ENCODE measurements around the gene ANTKMT.
"Not testable (repeated sequence)": the region's sequence is repeated elsewhere in the genome, so short reads cannot be mapped to it uniquely, and the experiment has no call there.

The ANTKMT gene

DNA sequence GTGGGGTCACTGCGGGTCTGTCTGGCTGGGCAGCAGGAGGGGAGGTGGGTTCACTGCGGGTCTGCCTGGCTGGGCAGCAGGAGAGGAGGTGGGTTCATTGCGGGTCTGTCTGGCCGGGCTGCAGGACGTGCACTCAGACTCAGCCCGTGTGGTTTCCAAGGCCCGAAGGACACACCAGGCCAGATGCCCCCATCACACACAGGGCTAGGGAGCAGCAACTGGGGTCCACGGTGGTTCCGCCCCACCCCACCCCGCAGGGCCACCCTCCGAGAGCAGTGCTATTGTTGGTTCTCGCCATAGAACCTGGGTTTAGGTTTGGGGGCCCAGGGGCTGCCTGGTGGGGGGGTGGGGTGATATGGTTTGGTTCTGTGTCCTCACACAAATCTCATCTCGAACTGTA is 25.7 kb downstream of the ANTKMT start:
- no peak for DNase-seq

DNA sequence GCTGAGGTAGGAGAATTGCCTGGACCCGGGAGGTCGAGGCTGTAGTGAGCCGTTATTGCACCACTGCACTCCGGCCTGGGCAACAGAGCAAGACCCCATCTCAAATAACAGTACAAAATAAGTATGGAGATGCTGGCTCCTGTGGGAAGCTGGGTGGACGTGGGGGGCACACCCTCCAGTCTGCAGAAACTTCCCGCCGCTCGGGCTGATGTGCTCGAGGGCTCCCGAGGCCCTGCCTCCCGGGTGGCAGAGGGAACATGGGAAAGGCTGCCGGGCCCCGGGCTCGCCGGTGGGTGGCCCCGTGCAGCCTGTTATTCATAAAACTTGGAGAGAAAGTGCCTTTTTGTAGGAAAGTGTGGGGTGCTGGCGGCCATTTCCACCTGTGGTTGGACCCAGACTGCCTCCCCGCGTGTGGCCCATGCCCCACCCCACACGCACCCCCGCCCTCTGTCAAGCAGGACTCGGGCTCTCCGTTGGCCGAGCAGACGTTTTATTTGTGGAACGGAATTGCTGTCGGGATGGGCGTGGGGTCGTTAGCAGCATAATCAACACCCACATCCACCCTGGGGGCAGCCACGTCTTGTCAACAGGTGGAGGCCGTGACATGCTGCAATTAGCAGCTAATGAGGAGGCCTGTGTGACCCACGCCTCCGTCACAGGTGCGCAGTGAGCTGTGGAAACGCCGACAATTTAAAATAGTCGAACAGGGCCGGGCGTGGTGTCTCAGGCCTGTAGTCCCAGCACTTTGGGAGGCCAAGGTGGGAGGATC is 27.2 kb downstream of the ANTKMT start:
- DNase-seq = no peak

DNA sequence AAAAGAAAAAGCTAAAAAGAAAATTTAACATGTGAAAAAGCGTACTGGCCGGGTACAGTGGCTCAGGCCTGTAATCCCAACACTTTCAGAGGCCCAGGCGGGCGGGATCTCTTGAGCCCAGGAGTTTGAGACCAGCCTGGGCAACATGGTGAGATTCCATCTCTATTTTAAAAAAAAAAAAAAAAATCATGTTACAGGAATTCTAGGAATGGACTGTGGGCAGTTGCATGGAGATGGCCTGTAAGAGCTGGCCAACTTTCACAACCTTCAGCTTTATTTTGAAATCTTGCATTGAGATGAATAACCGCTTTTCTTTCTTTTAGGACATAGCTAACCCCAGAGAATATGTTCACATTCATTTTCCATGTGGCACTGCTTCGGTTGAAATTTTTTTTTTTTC is 28.1 kb downstream of the ANTKMT start:
- no peak for DNase-seq

DNA sequence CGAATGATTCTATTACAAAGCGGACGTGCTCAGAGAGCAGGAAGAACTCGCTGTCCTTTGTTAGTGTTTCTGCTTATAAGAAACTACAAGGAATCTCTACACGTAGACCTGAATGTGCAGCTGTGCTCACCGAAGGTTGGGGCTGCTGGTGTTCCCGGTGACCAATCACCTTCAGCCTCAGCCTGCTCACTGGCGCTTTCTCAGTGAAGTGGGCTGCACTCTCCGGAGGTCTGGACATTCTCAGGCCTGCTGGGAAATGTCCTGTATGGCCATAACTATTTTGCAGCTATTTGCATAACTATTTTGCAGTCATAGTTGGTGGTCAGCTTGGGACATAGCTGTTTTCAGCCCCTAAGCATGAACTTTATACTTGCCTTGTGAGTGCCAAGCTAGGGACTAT is 29.5 kb downstream of the ANTKMT start:
- DNase-seq = no peak

DNA sequence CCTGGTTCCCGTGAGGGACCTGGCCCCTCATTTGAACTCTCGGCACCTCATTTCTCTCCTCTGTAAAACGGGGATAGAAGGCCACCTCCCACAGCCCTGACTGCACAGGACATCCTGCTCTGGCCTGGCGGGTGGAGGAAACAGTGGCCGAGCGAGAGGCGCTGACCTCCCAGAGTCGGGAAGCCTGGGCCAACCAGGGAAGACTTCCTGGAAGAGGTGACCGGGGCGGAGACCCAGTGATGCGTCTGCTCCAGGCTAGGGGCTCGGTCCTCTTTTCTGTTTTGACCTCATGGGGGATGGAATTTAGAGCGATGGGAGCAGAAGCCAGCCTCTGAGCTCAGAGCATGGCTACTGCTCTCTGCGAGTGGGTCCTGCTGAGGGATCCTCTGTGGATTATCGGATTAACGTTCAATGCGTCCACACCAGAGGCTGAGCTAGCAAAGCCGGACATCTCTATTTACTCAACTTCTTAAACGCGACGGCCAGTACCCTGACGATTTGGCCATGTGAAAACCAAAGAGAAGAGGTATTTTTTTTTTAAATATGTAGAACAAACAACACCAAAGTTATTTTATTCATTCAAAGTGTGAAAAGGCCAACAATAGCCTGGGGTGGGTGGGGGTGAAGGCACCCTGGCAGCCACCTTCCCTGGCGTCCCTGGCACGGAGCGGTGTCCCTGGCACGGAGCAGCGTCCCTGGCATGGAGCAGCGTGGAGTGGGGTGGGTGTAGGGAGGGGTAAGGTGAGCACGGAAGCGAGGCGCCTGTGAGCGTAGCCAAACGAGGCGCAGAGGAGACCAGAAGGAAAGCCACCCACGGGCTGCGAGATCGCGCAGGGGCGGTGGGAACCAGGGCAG is 30.4 kb downstream of the ANTKMT start:
- no peak for DNase-seq

DNA sequence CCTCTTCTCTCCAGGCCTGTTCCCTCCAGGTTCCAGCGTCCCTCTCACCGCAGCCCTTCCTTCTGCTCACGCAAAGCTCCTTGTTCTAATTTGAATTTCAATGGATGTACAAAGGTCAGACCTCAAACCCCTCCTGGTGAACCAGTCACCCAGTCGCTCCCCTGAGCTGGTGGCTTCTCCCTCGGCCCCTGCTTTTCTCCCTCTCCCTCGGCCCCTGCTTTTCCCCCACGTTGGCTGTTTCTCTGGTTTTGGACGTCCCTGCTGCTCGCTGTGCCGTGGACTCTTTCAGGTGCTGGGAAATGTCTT is 31.0 kb downstream of the ANTKMT start:
- DNase-seq = no peak

DNA sequence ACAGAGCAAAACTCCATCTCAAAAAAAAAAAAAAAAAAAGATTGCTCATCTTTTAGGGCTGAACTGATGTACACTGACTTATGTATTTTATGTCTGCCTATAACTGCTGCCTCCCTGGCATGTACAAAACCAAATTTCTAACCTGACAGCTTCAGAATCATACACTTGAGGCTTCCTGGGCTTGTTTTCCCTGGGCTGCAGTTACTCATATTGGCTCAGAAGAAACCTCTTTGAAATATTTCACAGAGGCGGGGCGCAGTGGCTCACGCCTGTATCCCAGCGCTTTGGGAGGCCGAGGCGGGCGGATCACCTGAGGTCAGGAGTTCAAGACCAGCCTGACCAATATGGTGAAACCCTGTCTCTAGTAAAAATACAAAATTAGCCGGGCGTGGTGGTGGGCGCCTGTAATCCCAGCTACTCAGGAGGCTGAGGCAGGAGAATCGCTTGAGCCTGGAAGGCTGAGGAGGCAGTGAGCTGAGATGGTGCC is 33.2 kb downstream of the ANTKMT start:
- not testable (repeated sequence) for DNase-seq

DNA sequence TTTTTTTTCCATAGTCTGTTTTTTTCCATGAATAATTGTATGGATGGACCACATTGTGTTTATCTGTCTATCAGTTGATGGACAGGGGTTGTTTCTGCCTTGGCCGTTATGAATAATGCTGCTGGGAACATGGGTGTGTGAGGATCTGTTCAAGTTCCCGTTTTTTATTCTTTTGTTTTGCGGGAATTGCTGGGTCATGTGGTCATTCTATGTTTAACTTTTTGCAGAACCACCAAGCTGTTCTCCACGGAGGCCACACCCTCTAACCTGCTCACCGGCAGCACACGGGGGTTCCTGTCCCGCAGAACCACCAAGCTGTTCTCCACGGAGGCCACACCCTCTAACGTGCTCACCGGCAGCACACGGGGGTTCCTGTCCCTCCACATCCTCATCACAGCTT is 33.7 kb downstream of the ANTKMT start:
- DNase-seq = no peak

DNA sequence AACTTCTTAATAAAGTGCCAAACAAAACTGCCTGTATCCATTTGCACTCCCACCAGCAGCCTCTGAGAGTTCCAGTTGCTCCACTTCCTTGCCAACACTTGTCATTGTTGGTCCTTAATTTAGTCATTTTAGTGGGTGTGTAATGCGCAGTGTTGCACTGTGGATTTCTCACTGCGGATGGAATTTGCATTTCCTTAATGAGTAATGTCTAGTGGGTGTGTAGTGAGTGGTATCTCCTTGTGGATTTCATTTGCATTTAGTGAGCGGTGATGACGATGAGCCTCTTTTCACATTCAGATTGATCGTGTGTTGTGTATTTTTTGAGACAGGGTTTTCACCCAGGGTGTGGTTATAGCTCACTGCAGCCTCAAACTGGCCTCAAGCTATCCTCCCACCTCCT is 35.5 kb downstream of the ANTKMT start:
- no peak for DNase-seq

DNA sequence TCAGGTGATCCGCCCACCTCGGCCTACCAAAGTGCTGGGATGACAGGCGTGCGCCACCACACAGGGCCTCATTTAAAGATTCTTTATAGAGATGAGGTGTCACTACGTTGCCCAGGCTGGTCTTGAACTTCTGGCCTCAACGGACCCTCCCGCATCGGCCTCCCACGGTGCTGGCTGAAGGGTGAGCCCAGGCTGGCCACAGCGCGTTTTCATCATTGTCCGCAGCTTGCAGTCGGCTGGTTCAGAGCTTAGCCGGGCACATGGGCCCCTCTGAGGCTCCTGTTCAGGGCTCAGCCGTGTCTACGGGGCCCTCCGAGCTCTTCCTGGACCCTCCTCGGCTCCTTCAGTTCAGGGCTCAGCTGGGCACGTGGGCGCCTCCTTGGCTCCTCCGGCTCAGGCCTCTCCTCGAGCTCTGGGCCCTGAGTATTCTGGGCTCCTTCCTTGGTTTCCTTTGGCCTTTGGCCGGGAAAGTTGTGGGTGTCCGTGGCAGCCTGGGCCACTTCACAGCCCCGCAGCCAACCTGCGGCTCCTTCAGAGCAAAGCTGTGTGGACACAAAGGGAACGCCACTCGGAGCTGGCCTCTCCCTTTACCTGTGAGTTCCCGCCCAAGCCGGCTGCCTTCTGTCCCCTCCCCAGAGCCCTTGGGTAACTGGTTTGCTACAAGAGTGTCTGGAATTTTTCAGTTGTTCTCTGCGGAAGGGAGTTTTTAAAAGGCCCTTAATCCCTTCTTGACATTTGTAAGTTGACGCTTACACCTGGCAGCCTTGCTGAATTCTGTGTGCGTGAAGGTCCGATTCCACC is 38.4 kb downstream of the ANTKMT start:
- DNase-seq = no peak

DNA sequence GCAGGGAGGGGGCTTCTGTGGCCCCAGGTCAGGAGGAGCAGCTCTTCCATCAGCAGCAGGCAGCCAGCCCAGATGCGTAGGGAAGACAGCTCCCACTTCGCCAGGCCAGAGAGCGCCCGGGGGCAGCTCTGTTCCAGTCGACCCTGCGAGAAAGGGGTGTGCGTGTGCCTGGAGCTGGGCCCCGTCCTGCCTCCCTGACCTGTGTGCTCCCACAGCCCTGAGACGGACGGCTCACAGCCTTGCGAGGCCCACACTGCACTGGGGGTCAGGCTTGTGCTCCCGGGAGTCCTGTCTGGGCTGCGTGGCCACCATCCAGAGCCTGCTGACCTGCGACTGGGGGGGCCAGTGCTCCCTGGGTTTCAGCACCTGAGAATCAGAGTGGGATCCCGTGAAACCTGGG is 39.1 kb downstream of the ANTKMT start:
- DNase-seq = no peak

DNA sequence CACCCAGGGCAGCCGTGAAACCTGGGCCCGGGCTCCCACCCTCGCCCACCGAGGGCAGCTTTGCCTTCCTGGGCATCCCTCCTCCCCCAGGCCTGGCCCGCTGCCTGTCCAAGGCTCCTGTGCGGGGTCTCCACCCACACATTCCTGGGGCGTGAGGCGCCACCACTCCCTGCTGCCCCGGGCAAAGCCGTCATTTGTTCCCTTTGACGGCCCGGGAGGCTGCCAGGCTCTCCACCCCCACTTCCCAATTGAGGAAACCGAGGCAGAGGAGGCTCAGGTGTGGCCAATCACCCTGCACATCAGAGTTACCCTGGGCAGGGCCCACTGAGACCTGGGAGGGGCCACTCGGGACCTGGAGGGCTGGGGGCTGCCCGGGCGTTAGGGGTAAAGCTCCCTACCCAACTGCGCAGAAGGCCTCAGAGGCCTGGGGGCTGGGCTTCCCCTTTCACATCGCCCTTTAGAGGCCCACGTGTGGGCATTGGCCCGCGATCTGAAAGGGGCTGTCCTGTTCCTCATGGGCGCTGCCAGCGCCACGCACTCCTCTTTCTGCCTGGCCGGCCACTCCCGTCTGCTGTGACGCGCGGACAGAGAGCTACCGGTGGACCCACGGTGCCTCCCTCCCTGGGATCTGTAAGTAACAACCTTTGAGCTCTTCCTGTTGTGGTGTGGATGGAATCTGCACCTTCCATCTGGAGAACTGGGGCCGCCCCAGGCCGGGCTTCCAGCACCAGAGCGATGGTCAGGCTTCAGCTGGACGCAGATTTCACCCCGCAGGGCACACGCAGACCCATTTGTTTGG is 39.8 kb downstream of the ANTKMT start, which contains the start of gene MSLN:
MSLN (plus strand) TSS at position 190 of the 799 bp plus-strand sequence. CDS start 1,947 bp downstream, outside the sequence.
- no peak for DNase-seq

DNA sequence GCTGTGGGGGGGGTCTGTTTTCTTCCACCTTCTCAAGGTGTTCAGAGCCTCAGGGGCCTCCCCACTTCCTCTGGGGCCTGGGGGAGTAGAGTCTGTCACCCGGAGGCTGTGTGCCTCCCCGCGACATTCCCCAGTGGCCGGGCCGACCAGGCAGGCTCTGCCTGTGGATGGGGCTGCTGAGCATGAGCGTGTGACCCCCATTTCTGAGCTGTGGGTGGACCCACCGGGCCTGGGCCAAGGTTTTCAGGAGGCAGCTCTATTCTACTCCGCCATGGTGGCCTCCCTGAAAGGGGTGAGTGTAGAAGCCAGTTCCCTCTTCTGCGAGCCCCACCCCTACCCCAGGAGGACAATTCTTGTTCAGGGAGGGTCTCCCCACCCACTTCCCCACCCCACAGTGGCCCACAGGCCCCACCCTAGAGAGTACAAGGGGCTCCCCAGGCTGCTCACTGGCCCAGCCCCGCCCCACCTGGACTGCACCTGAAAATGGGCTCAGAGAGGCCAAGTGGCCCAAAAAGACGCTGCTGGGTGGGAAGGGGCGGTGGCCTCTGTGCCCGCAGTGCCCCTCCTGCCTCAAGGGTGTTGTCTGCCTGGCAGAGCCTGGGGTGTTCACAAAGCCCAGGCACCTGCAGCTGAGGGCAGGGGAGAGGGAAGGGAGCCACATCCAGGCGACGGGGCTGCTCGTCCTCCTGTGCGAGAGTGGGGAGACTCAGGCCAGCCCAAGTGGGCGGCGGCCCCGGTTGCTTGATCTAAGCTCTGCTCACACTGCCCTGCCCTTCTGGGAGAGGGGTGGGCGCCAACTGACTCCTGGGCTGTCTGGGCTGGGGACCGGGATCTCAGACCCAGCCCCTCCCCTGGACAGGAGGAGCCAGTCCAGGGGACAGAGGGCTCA is 40.9 kb downstream of the ANTKMT start:
- DNase-seq = no peak

DNA sequence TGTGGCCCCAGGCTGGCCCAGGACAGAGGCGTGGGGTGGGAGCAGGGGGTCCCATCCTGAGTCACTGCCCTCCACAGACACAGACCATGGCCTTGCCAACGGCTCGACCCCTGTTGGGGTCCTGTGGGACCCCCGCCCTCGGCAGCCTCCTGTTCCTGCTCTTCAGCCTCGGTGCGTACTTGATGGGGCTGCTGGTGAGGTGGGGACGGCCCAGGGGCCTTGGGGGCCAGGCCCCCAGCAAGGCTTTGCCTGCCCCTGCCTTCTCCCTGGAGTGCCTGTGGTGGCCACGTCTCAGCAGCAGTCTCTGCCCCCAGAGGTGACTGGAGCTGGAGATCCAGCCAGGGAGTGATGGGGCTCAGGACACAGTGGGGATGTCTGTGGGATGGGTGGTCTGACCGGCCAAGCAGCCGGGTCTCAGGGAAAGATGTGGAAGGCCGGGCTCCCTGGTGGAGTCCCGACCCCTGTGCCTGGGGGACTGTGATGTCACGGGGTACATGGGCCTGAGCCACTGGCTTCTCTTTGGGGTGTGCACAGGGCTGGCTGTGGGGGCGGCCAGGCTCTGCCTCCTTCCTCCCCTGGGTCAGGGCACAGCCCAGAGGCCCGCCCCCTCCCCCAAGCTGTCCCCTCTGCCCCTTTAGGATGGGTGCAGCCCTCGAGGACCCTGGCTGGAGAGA is 41.8 kb downstream of the ANTKMT start:
- DNase-seq = no peak

DNA sequence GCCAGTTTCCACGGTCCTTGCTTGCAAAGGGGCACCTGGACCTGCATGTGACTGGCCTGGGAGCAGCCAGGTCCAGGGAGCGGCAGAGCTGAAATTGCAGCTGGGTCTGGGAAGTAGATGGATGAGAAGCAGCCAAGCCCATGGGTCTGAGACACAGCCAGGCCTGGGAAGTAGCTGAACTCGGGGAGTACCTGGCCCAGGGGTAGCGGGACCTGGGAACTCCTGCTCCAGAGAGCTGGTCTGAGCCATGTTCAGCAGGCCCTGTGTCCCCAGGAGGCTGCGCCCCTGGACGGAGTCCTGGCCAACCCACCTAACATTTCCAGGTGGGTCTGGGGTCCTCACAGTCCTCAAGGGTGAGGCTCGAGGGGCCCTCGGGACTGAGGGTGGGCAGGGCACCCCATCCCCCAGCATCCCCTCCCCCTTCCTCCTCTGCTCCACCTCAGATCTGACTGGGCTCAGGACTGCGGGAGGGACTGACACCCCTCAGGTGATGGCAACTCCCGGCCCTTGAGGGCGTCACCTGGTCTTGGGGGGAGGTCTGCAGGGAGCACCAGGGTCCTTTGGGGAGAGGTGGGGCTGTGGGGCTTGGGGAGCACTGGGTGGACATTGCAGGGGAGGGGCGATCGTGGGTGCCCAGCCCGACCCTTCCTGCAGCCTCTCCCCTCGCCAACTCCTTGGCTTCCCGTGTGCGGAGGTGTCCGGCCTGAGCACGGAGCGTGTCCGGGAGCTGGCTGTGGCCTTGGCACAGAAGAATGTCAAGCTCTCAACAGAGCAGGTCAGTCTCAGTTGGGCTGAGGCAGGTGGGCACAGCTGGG is 42.6 kb downstream of the ANTKMT start:
- DNase-seq = no peak

DNA sequence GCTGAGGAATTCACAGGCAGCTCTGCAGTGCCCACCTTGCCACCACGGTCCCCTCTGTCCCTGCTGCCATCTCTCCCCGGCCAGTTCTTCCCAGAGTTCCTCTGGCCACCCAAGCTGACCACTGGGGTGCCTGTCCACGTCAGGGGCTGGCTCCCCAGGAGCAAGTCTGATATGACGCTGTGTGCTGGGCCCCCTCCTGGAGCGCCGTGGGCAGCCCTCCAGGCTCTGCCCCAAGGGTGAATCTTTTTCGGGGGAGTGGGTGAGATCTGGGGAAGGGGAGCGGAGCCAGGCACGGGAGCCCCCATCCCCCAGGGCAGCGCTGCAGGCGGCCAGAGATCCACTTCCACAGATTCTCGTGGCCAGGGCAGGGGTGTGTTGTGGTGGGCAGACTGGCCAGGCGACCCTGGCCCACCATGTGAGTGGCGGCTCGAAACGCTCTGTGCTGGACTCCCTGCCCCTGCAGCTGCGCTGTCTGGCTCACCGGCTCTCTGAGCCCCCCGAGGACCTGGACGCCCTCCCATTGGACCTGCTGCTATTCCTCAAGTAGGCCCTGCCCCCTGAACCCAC is 43.3 kb downstream of the ANTKMT start:
- DNase-seq = no peak

DNA sequence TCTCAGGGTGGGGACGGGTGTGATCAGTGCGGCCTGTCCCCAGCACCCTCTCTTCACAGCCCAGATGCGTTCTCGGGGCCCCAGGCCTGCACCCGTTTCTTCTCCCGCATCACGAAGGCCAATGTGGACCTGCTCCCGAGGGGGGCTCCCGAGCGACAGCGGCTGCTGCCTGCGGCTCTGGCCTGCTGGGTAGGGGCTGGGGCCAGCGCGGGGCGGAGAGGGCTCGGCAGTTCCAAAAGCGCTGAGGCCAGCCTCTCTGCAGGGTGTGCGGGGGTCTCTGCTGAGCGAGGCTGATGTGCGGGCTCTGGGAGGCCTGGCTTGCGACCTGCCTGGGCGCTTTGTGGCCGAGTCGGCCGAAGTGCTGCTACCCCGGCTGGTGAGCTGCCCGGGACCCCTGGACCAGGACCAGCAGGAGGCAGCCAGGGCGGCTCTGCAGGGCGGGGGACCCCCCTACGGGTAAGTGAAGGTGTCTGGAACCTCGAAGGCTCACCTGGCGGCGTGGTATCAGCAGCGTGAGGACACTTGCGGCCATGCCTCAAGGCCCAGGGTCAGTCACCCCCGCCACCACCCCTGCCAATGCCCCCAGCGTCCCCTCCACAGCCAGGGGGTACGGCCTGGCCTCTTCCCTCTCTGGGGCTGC is 44.0 kb downstream of the ANTKMT start:
- DNase-seq = no peak

DNA sequence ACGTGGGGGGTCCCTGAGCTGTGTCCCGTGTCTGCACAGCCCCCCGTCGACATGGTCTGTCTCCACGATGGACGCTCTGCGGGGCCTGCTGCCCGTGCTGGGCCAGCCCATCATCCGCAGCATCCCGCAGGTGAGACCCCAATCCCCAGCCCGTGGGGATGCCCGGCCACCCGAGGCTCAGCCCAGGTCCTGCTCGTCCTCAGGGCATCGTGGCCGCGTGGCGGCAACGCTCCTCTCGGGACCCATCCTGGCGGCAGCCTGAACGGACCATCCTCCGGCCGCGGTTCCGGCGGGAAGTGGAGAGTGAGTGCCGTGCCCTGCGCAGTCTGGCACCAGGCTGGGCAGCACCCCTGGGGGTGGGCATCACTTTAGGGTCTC is 44.5 kb downstream of the ANTKMT start:
- DNase-seq = no peak
